Measurements from ENCODE around the gene PRR5L. TPM values are rescaled to one million over a fixed set of nuclear protein-coding genes. Genes with fewer than 3 reads are reported as not detected.

Gene PRR5L
- total RNA-seq, 2 experiments from 2014 or later: 7.0 to 8.1 TPM

GRCh38 chr11:36345535-36346141, 49.5 kb downstream of the PRR5L start:
- H3K4me3 Mint-ChIP-seq: no peak overlapping the region
- no peaks in the 10 kb centered on the region for H3K9me3 Mint-ChIP-seq
- no peak overlapping the region for H3K27ac Mint-ChIP-seq
- DNase-seq (no peak), ATAC-seq (no peak)
- peaks cover 36% of the 10 kb centered on the region for H3K27me3 Mint-ChIP-seq
- CTCF ChIA-PET: no interaction called here
- H3K4me1 Mint-ChIP-seq (ENCODE audit: low read depth): peaks cover 31% of the 10 kb centered on the region
- TF ChIP-seq CTCF (IDR thresholded peaks at IDR 0.05): no peak
- H3K36me3 Mint-ChIP-seq (ENCODE audit: low read depth): no peaks in the 10 kb centered on the region
- intact Hi-C loops (cut with micrococcal nuclease): loop anchor here (5.0 kb wide), 1 partner anchor 53 kb away; no protein-coding TSS in a partner anchor
- POLR2A ChIA-PET: no interaction called here

GRCh38 chr11:36346562-36347383, 50.7 kb downstream of the PRR5L start:
- DNase-seq (no peak), ATAC-seq (no peak)
- Mint-ChIP-seq H3K9me3 (no peaks in the 10 kb centered on the region), H3K4me3 (no peak overlapping the region), H3K27me3 (peaks cover 32% of the 10 kb centered on the region), H3K4me1 (ENCODE audit: low read depth) (peaks cover 31% of the 10 kb centered on the region), H3K36me3 (ENCODE audit: low read depth) (no peaks in the 10 kb centered on the region), H3K27ac (no peak overlapping the region)
- intact Hi-C loops (cut with micrococcal nuclease): loop anchor here (5.0 kb wide), 1 partner anchor 54 kb away; no protein-coding TSS in a partner anchor
- TF ChIP-seq CTCF (IDR thresholded peaks at IDR 0.05): no peak
- ChIA-PET POLR2A (interaction anchor here (1.2 kb wide), 1 partner anchor 64 kb away, joined by 4 read pairs; no protein-coding TSS in a partner anchor), CTCF (interaction anchor here (1.1 to 3.0 kb wide), 7 partner anchors 9 to 400 kb away, joined by 3 to 11 read pairs (median 4); no protein-coding TSS in a partner anchor)

GRCh38 chr11:36347384-36347906, 51.4 kb downstream of the PRR5L start:
- H3K27ac Mint-ChIP-seq: peak overlapping the region; percentile 6
- H3K4me1 Mint-ChIP-seq (ENCODE audit: low read depth): peaks cover 33% of the 10 kb centered on the region
- no peaks in the 10 kb centered on the region for H3K9me3 Mint-ChIP-seq
- POLR2A ChIA-PET: interaction anchor here (1.2 kb wide), 1 partner anchor 63 kb away, joined by 4 read pairs; no protein-coding TSS in a partner anchor
- H3K36me3 Mint-ChIP-seq (ENCODE audit: low read depth): no peaks in the 10 kb centered on the region
- CTCF ChIA-PET: interaction anchor here (1.0 to 3.0 kb wide), 8 partner anchors 9 to 399 kb away, joined by 3 to 11 read pairs (median 4); no protein-coding TSS in a partner anchor
- TF ChIP-seq CTCF (IDR thresholded peaks at IDR 0.05): no peak
- no peak overlapping the region for H3K4me3 Mint-ChIP-seq
- DNase-seq: no peak
- peaks cover 30% of the 10 kb centered on the region for H3K27me3 Mint-ChIP-seq
- intact Hi-C loops (cut with micrococcal nuclease): loop anchor here (5.0 kb wide), 1 partner anchor 55 kb away; no protein-coding TSS in a partner anchor
- ATAC-seq: no peak

- POLR2A ChIA-PET: interaction anchor here (0.8 kb wide), 1 partner anchor 22 kb away, joined by 3 read pairs; no protein-coding TSS in a partner anchor
- no peak for ATAC-seq
- Mint-ChIP-seq H3K27ac (no peak overlapping the region), H3K36me3 (ENCODE audit: low read depth) (no peaks in the 10 kb centered on the region), H3K9me3 (no peaks in the 10 kb centered on the region), H3K27me3 (peaks cover 21% of the 10 kb centered on the region), H3K4me1 (ENCODE audit: low read depth) (peaks cover 43% of the 10 kb centered on the region), H3K4me3 (no peak overlapping the region)
- no peak for DNase-seq
- TF ChIP-seq CTCF (IDR thresholded peaks at IDR 0.05): no peak
- intact Hi-C loops (cut with micrococcal nuclease): loop anchor here (5.0 kb wide), 2 partner anchors 57 to 128 kb away; no protein-coding TSS in a partner anchor
- CTCF ChIA-PET: interaction anchor here (1.2 to 3.0 kb wide), 3 partner anchors 8 to 57 kb away, joined by 3 to 11 read pairs (median 4); no protein-coding TSS in a partner anchor
These were observed 53.5 kb downstream of the PRR5L start for GRCh38 chr11:36349351-36350136.

Data from activated CD8-positive, alpha-beta T cell treated with anti-CD3 and anti-CD28 coated beads for 36 hours (primary cell).